Measurements from ENCODE around the gene RAB11FIP2. TPM values are rescaled to one million over a fixed set of nuclear protein-coding genes. Genes with fewer than 3 reads are reported as not detected.

Gene RAB11FIP2
- total RNA-seq, 8 experiments from 2014 or later, result 13.3 to 44.1 (median 27.3) TPM

- Histone ChIP-seq H3K27ac (no peak overlapping the region), H3K4me1 (replicated peaks in 1 of 2) (no peaks in the 10 kb centered on the region), H3K4me3 (no peak overlapping the region)
- in situ Hi-C loops (cut with MboI; ENCODE audit: low pct_unique_long_range_greater_than_20kb in 2 of 9, low sequenced_read_pairs in 9 of 9, unreplicated experiment in 9 of 9), result no loop called here
- ATAC-seq (replicated peaks in 6 of 8), result no peak
Observed at GRCh38 chr10:118028619-118029018, 18.1 kb downstream of the RAB11FIP2 start.

DNA sequence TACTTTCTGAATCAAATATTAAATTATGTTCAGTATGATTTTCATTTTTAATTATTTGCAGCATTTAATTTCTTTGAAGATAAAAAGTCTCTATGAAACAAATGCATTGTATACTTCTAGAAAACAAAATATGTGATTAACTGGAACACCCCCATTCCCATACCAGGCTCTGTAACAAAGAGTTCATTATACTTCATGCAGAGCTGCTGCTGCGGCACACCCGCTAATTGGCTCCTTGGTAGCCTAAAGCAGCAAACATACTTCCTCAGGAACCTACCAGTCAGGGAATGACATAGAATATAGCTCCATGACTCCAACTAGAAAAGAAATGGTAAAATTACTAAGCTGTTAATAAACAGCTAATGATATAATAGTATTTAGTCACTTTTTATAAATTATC lies 19.3 kb downstream of the RAB11FIP2 start:
- Histone ChIP-seq H3K4me1 (replicated peaks in 1 of 2) (no peaks in the 10 kb centered on the region), H3K27ac (no peak overlapping the region), H3K4me3 (no peak overlapping the region)
- no peak for ATAC-seq (replicated peaks in 6 of 8)
- in situ Hi-C loops (cut with MboI; ENCODE audit: low pct_unique_long_range_greater_than_20kb in 2 of 9, low sequenced_read_pairs in 9 of 9, unreplicated experiment in 9 of 9), result no loop called here
- WGBS, 10 experiments, result 83 to 100% (median 100%) methylated on average over 2 of the region's 2 CpGs; no CpG with 5 or more reads in 3 of the 10 experiments

DNA sequence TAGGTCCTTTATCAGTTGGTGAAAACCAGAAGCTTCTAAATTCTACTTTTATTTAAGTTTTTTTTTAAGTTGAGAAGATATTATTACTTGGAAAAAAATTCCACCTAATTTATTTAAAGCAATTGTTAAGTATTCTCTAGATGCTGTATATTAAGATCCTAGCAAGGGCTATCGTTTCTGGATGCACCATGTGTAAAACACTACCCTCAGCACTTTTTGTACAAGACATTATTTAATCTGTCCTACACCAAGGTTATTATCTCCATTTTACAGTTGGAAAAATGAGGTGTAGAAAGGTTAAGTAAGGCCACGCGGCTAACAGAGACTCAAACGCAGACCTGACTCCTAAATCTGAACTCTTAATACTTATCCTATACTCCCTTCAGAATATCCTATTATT lies 19.8 kb downstream of the RAB11FIP2 start:
- no peak for ATAC-seq (replicated peaks in 6 of 8)
- no peaks in the 10 kb centered on the region for H3K4me1 ChIP-seq (replicated peaks in 1 of 2)
- in situ Hi-C loops (cut with MboI; ENCODE audit: low pct_unique_long_range_greater_than_20kb in 2 of 9, low sequenced_read_pairs in 9 of 9, unreplicated experiment in 9 of 9), result no loop called here
- H3K27ac ChIP-seq, result no peak overlapping the region
- no peak overlapping the region for H3K4me3 ChIP-seq
- WGBS, 10 experiments, result 80 to 100% (median 98%) methylated on average over 2 to 4 of the region's 4 CpGs; no CpG with 5 or more reads in 2 of the 10 experiments

DNA sequence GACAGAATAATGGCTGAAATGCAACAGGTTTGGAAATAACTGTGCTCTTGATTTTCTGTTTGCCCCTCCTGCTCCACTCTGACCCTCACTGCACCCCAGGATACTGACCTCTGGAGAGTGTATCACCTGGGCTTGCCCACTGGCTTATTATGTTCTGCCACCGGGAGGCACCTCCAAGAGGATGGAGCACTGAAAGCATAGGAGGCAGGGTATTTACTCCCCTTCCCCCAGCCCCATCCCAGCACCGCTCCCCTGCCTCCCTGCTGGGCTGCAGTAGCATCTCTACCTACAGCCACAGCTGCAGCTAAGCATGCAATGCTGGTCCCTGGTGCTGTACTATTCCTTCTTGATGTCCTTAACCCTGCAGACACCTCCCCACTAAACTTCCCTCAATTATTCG lies 26.4 kb downstream of the RAB11FIP2 start:
- ATAC-seq (replicated peaks in 6 of 8), result no peak
- Histone ChIP-seq H3K4me1 (replicated peaks in 1 of 2) (peaks cover 0 to 4% of the 10 kb centered on the region in 2 donors), H3K27ac (no peak overlapping the region), H3K4me3 (no peak overlapping the region)
- in situ Hi-C loops (cut with MboI; ENCODE audit: low pct_unique_long_range_greater_than_20kb in 2 of 9, low sequenced_read_pairs in 9 of 9, unreplicated experiment in 9 of 9), result no loop called here
- WGBS, 10 experiments, result 29 to 83% (median 62%) methylated on average over 1 to 2 of the region's 3 CpGs; no CpG with 5 or more reads in 2 of the 10 experiments

DNA sequence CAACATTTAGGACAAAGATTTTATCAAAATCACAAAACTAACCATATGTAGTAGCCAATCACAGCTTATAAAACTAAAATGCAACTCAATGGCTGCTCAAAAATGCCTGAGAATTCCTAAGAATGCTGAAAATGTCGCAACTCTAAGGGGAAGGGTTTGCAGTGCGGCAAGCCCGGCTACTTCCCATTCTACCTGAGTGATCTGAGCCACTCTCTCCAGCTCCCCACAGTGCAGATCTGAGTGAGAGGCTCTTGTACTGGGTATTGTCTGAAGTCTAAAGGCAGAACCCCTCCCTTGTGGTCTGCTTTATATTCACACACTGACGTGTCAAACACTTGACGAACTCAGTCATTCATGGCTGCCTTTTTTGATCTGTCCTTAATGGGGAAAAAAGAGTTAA lies 28.9 kb downstream of the RAB11FIP2 start:
- WGBS, 10 experiments, result 56 to 90% (median 86%) methylated on average over 2 to 4 of the region's 5 CpGs; no CpG with 5 or more reads in 4 of the 10 experiments

GRCh38 chr10:118017071-118017740 lies 29.5 kb downstream of the RAB11FIP2 start:
- ATAC-seq (replicated peaks in 6 of 8), result no peak
- 70 to 100% (median 97%) methylated on average over 1 to 11 of the region's 12 CpGs for WGBS, 10 experiments
- peaks cover 0 to 8% of the 10 kb centered on the region in 2 donors for H3K4me1 ChIP-seq (replicated peaks in 1 of 2)
- in situ Hi-C loops (cut with MboI; ENCODE audit: low pct_unique_long_range_greater_than_20kb in 2 of 9, low sequenced_read_pairs in 9 of 9, unreplicated experiment in 9 of 9), result no loop called here
- H3K27ac ChIP-seq, result no peak overlapping the region
- no peak overlapping the region for H3K4me3 ChIP-seq

More for the DNA sequence above, 28.9 kb downstream of the RAB11FIP2 start:
- Histone ChIP-seq H3K4me1 (replicated peaks in 1 of 2) (peaks cover 0 to 8% of the 10 kb centered on the region in 2 donors), H3K4me3 (no peak overlapping the region), H3K27ac (no peak overlapping the region)
- ATAC-seq (replicated peaks in 6 of 8), result peak in 3 of 8 experiments; percentile 44 to 75 (median 47)
- in situ Hi-C loops (cut with MboI; ENCODE audit: low pct_unique_long_range_greater_than_20kb in 2 of 9, low sequenced_read_pairs in 9 of 9, unreplicated experiment in 9 of 9), result no loop called here

- peak in 3 of 8 experiments; percentile 64 to 90 (median 87) for ATAC-seq (replicated peaks in 6 of 8)
- in situ Hi-C loops (cut with MboI; ENCODE audit: low pct_unique_long_range_greater_than_20kb in 2 of 9, low sequenced_read_pairs in 9 of 9, unreplicated experiment in 9 of 9), result no loop called here
- H3K4me1 ChIP-seq (replicated peaks in 1 of 2), result peaks cover 0 to 7% of the 10 kb centered on the region in 2 donors
- no peak overlapping the region for H3K27ac ChIP-seq
- no peak overlapping the region for H3K4me3 ChIP-seq
Observed at GRCh38 chr10:118012952-118013525, 33.7 kb downstream of the RAB11FIP2 start.

DNA sequence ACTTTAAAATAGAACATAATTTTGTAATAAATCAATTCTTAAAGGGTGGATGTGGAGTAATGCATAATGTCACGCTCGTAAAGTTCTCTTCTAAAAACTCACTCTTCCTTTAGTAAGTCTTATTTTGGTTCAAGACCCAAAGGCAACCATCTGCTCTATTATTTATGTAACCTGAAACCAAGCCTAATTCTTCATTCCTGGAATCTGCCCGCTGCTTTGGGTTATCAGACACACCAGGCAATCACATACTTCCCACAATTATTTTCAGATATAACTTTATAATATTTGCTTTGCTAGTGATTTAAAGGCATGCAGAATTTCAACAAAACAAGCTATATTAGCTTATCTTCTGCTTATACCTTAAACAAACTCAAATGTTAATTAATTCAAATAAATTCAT lies 39.0 kb downstream of the RAB11FIP2 start:
- no peak overlapping the region for H3K27ac ChIP-seq
- no peak for ATAC-seq (replicated peaks in 6 of 8)
- 14 to 100% (median 89%) methylated on average over 1 to 3 of the region's 3 CpGs for WGBS, 10 experiments
- in situ Hi-C loops (cut with MboI; ENCODE audit: low pct_unique_long_range_greater_than_20kb in 2 of 9, low sequenced_read_pairs in 9 of 9, unreplicated experiment in 9 of 9), result no loop called here
- H3K4me1 ChIP-seq (replicated peaks in 1 of 2), result no peaks in the 10 kb centered on the region
- no peak overlapping the region for H3K4me3 ChIP-seq

DNA sequence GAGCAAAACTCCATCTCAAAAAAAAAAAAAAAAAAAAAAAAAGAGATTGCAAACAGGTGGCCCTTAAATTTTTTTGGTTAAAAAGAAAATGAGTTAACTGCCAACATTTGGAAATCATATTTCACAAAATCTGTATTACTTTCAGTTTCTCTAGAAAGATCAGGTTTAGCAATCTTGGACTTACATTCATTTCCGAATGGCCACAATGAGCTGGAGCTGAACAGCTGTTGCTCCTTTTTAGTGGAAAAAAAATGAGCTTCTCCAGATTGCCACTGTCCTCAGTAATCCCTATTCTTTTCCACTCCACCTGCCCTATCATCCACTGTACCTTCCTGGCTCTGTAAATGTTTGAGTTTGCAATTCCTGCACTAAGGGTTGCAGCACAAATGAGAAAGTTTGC lies 43.6 kb downstream of the RAB11FIP2 start:
- Histone ChIP-seq H3K27ac (no peak overlapping the region), H3K4me1 (replicated peaks in 1 of 2) (no peaks in the 10 kb centered on the region), H3K4me3 (no peak overlapping the region)
- ATAC-seq (replicated peaks in 6 of 8), result no peak
- WGBS, 10 experiments, result 80 to 100% (median 92%) methylated on average over 1 of the region's 1 CpG; no CpG with 5 or more reads in 3 of the 10 experiments
- in situ Hi-C loops (cut with MboI; ENCODE audit: low pct_unique_long_range_greater_than_20kb in 2 of 9, low sequenced_read_pairs in 9 of 9, unreplicated experiment in 9 of 9), result no loop called here

DNA sequence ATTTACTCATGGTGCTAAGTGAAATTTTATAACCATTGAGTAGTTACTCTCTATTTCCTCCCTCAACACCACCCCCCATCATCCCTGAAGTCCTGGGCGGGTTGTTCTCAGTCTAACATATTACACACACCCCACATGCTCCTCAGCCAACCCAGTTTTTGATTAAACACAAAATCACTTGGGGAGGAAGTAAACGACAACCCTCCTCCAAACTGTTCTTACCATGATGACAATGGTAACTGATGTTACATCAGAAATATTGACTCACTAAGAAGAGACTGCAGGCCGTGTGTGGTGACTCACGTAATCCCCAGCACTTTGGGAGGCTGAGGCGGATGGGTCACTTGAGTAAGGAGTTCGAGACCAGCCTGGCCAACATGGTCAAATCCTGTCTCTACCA lies 44.2 kb downstream of the RAB11FIP2 start:
- in situ Hi-C loops (cut with MboI; ENCODE audit: low pct_unique_long_range_greater_than_20kb in 2 of 9, low sequenced_read_pairs in 9 of 9, unreplicated experiment in 9 of 9), result no loop called here
- Histone ChIP-seq H3K4me1 (replicated peaks in 1 of 2) (no peaks in the 10 kb centered on the region), H3K4me3 (no peak overlapping the region), H3K27ac (no peak overlapping the region)
- 83 to 100% (median 91%) methylated on average over 1 to 5 of the region's 6 CpGs; no CpG with 5 or more reads in 3 of the 10 experiments for WGBS, 10 experiments
- ATAC-seq (replicated peaks in 6 of 8), result peak in 2 of 8 experiments; percentile 35 to 39

- Histone ChIP-seq H3K4me1 (replicated peaks in 1 of 2) (no peaks in the 10 kb centered on the region), H3K27ac (no peak overlapping the region), H3K4me3 (no peak overlapping the region)
- WGBS, 10 experiments, result 60 to 100% (median 100%) methylated on average over 1 of the region's 1 CpG; no CpG with 5 or more reads in 2 of the 10 experiments
- ATAC-seq (replicated peaks in 6 of 8), result no peak
- in situ Hi-C loops (cut with MboI; ENCODE audit: low pct_unique_long_range_greater_than_20kb in 2 of 9, low sequenced_read_pairs in 9 of 9, unreplicated experiment in 9 of 9), result no loop called here
Observed at GRCh38 chr10:117997673-117998072, 49.1 kb downstream of the RAB11FIP2 start.

DNA sequence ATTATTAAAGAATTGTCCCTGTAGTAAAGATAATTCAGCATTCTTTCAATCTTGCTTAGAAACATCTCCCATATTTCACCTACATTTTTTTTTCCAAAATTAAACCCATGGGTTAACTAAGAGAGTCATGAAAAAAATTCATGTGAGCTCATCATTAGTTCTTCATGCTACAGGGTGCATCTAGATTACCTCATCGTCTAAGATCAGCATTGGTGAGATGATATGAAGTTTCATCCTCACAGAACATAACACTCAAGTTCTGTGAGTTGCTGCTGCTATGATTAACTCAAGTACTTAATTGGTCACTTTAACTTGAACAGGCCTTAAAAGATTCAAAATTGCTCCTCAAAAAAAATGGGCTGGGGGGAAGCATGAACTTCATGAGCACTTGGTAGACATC lies 50.0 kb downstream of the RAB11FIP2 start:
- no peak overlapping the region for H3K4me3 ChIP-seq
- ATAC-seq (replicated peaks in 6 of 8), result no peak
- WGBS, 10 experiments, result 90 to 100% (median 100%) methylated on average over 1 of the region's 1 CpG; no CpG with 5 or more reads in 4 of the 10 experiments
- no peaks in the 10 kb centered on the region for H3K4me1 ChIP-seq (replicated peaks in 1 of 2)
- in situ Hi-C loops (cut with MboI; ENCODE audit: low pct_unique_long_range_greater_than_20kb in 2 of 9, low sequenced_read_pairs in 9 of 9, unreplicated experiment in 9 of 9), result no loop called here
- H3K27ac ChIP-seq, result no peak overlapping the region

DNA sequence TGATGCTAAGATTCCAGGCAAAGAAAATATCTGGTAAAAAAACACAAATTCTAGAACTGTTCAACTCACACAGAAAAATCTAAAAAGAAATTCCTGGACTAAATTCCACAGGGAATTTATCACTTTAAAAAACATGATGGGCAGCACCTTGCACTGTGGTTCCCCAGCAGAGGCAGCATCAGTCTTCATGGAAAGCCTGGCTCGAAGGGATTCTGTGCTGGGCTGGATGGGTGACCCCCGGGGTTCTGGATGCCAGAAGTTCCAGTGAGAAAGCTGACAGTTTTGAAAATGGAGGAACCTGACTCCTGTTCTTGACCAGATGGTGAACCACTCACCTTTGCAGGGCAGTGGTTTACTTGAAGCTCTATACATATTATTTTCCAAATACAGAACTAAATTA lies 52.0 kb downstream of the RAB11FIP2 start:
- in situ Hi-C loops (cut with MboI; ENCODE audit: low pct_unique_long_range_greater_than_20kb in 2 of 9, low sequenced_read_pairs in 9 of 9, unreplicated experiment in 9 of 9), result no loop called here
- Histone ChIP-seq H3K27ac (no peak overlapping the region), H3K4me1 (replicated peaks in 1 of 2) (no peaks in the 10 kb centered on the region), H3K4me3 (no peak overlapping the region)
- ATAC-seq (replicated peaks in 6 of 8), result no peak
- 57 to 100% (median 88%) methylated on average over 1 to 2 of the region's 2 CpGs; no CpG with 5 or more reads in 1 of the 10 experiments for WGBS, 10 experiments

DNA sequence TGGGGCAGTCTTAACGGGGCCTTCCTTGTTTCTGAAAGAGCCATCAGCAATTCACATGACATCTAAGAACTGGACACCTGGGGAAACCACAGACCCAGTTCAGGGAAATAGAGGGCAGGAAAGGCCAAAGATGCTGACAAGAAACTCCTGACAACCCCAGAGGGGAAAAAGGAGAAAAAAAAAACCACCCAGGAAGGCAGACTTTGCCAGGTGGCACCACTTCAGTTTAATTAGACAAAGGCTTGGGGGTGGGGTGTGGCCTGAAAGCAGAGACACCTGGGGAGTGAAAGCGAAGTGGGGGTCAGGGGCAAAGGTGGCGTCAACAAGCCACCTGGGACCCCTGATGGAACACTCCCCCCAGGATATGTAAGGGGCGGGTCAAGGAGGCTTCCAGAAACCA lies 53.6 kb downstream of the RAB11FIP2 start:
- no peak overlapping the region for H3K27ac ChIP-seq
- H3K4me3 ChIP-seq, result no peak overlapping the region
- no peaks in the 10 kb centered on the region for H3K4me1 ChIP-seq (replicated peaks in 1 of 2)
- in situ Hi-C loops (cut with MboI; ENCODE audit: low pct_unique_long_range_greater_than_20kb in 2 of 9, low sequenced_read_pairs in 9 of 9, unreplicated experiment in 9 of 9), result no loop called here
- 75 to 94% (median 83%) methylated on average over 1 to 3 of the region's 4 CpGs; no CpG with 5 or more reads in 4 of the 10 experiments for WGBS, 10 experiments
- ATAC-seq (replicated peaks in 6 of 8), result no peak
